Peyer's patch (tissue), 4 donors: ENCODE data around the gene AQP10. TPM values are rescaled to one million over a fixed set of nuclear protein-coding genes. Genes with fewer than 3 reads are reported as not detected.

Source experiments
- DNase-seq, 3 donors: peaks; one replicate each; pipeline ENCODE4 v3.0.0-alpha.2; 2017 to 2019
- H3K27ac ChIP-seq, 4 donors: fragments of 200-600 bp; sonication (generic); one replicate each; pipeline ENCODE4 v1.5.1; 2016 to 2019
- H3K27me3 ChIP-seq, 2 donors: fragments of 200-600 bp; sonication (generic); one replicate each; pipeline ENCODE4 v1.5.1; 2019
- H3K36me3 ChIP-seq, 3 donors: fragments of 200-600 bp; sonication (generic); one replicate each; pipeline ENCODE4 v1.5.1; 2016 to 2019
- H3K4me1 ChIP-seq, 4 donors: fragments of 200-600 bp; sonication (generic); one replicate each; pipeline ENCODE4 v1.5.1; 2016 to 2019
- H3K4me3 ChIP-seq, 4 donors: fragments of 200-600 bp; sonication (generic); 1 replicate in 3 of 4; 2 replicates in 1 of 4; pipeline ENCODE4 v1.5.1; 2016 to 2019; ENCODE audit warnings: mild to moderate bottlenecking in 1 of 4
- H3K9me3 ChIP-seq, 4 donors: fragments of 200-600 bp; sonication (generic); one replicate each; pipeline ENCODE4 v1.5.1; 2016 to 2019; ENCODE audit warnings: mild to moderate bottlenecking in 1 of 4
- CTCF ChIP-seq, 6 experiments: fragments of 450-650 bp in 4 of 6; fragments of 200-600 bp in 2 of 6; sonication (generic) in 1 of 6; IDR thresholded peaks; one replicate each; pipeline ENCODE4 v1.5.1; 2017 to 2019; ENCODE audit warnings: antibody characterized with exemption in 6 of 6, mild to moderate bottlenecking in 3 of 6, moderate library complexity in 1 of 6
- POLR2A ChIP-seq, 2 donors: fragments of 450-650 bp; IDR thresholded peaks; one replicate each; pipeline ENCODE4 v1.5.1; 2017; ENCODE audit warnings: antibody characterized with exemption in 2 of 2, mild to moderate bottlenecking in 2 of 2, moderate library complexity in 2 of 2
- total RNA-seq, 4 donors: library from RNA; depleted of rRNA; stranded (reverse); fragments of >200 nt; gene quantifications; one replicate each; pipeline ENCODE4 v1.1.0, GENCODE V29; 2016

Gene AQP10
- total RNA-seq, 4 donors from 2014 or later: 0.85 TPM; not detected in 3

DNA sequence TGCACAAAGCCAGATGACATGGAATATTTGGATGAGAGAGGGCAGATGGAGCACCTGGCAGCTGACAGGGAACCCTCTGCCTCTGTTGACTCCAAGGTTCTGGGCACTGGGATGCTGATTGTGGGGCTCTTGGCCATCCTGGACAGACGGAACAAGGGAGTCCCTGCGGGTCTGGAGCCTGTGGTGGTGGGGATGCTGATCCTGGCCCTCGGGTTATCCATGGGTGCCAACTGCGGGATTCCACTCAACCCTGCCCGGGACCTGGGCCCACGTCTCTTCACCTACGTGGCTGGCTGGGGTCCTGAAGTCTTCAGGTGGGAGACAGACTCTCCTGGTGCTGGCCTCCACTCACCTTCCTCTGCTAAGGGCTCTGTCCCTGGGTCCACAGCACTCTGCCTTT is 2.6 kb downstream of the AQP10 start:
- H3K27ac ChIP-seq: no peak overlapping the region
- no peaks in the 10 kb centered on the region for H3K27me3 ChIP-seq
- no peaks in the 10 kb centered on the region for H3K9me3 ChIP-seq
- H3K4me1 ChIP-seq: peaks cover 6 to 24% (median 20%) of the 10 kb centered on the region in 4 donors
- no peaks in the 10 kb centered on the region for H3K36me3 ChIP-seq
- TF ChIP-seq POLR2A (IDR thresholded peaks at IDR 0.05): no peak
- no peak overlapping the region for H3K4me3 ChIP-seq
- DNase-seq: no peak

- H3K27ac ChIP-seq: peak overlapping the region in 1 of 4 donors; percentile 86
- no peaks in the 10 kb centered on the region for H3K27me3 ChIP-seq
- H3K4me3 ChIP-seq: peak overlapping the region in 1 of 4 donors; percentile 91
- H3K9me3 ChIP-seq: no peaks in the 10 kb centered on the region
- TF ChIP-seq CTCF (IDR thresholded peaks at IDR 0.05): no peak
- no peak for TF ChIP-seq POLR2A (IDR thresholded peaks at IDR 0.05)
- no peak for DNase-seq
- H3K36me3 ChIP-seq: no peaks in the 10 kb centered on the region
- H3K4me1 ChIP-seq: peaks cover 6 to 26% (median 22%) of the 10 kb centered on the region in 4 donors
Observed at GRCh38 chr1:154324241-154324640, 3.3 kb downstream of the AQP10 start.

- DNase-seq: peak; percentile 73 to 91 (median 82)
- TF ChIP-seq CTCF (IDR thresholded peaks at IDR 0.05) (peak; percentile 77 to 95 (median 88)), POLR2A (IDR thresholded peaks at IDR 0.05) (peak in 1 of 2 donors; percentile 20)
- H3K27me3 ChIP-seq: no peaks in the 10 kb centered on the region
Observed at GRCh38 chr1:154324669-154325582, 4.0 kb downstream of the AQP10 start, which contains the start of gene ATP8B2. TSS of gene ATP8B2 (plus strand) at chr1:154325525. CDS start at chr1:154328142, 2,617 bp downstream.

GRCh38 chr1:154325583-154326545 is 5.0 kb downstream of the AQP10 start:
- no peaks in the 10 kb centered on the region for H3K27me3 ChIP-seq
- peaks cover 6 to 29% (median 22%) of the 10 kb centered on the region in 4 donors for H3K4me1 ChIP-seq
- H3K4me3 ChIP-seq: peak overlapping the region; percentile 54 to 91 (median 67)
- H3K36me3 ChIP-seq: peaks cover 0 to 4% (median 0%) of the 10 kb centered on the region in 3 donors
- peak overlapping the region; percentile 83 to 92 (median 88) for H3K27ac ChIP-seq
- H3K9me3 ChIP-seq: no peaks in the 10 kb centered on the region
- TF ChIP-seq CTCF (IDR thresholded peaks at IDR 0.05) (peak in 5 of 6 experiments; percentile 25 to 37 (median 29)), POLR2A (IDR thresholded peaks at IDR 0.05) (no peak)
- peak; percentile 55 to 67 (median 57) for DNase-seq

More at GRCh38 chr1:154324669-154325582, 4.0 kb downstream of the AQP10 start, which contains the start of gene ATP8B2:
- no peaks in the 10 kb centered on the region for H3K9me3 ChIP-seq
- H3K4me1 ChIP-seq: peaks cover 6 to 29% (median 22%) of the 10 kb centered on the region in 4 donors
- H3K36me3 ChIP-seq: no peaks in the 10 kb centered on the region
- peak within 1 kb of the TSS; percentile 54 to 91 (median 67) for H3K4me3 ChIP-seq
- peak within 1 kb of the TSS; percentile 83 to 92 (median 88) for H3K27ac ChIP-seq

DNA sequence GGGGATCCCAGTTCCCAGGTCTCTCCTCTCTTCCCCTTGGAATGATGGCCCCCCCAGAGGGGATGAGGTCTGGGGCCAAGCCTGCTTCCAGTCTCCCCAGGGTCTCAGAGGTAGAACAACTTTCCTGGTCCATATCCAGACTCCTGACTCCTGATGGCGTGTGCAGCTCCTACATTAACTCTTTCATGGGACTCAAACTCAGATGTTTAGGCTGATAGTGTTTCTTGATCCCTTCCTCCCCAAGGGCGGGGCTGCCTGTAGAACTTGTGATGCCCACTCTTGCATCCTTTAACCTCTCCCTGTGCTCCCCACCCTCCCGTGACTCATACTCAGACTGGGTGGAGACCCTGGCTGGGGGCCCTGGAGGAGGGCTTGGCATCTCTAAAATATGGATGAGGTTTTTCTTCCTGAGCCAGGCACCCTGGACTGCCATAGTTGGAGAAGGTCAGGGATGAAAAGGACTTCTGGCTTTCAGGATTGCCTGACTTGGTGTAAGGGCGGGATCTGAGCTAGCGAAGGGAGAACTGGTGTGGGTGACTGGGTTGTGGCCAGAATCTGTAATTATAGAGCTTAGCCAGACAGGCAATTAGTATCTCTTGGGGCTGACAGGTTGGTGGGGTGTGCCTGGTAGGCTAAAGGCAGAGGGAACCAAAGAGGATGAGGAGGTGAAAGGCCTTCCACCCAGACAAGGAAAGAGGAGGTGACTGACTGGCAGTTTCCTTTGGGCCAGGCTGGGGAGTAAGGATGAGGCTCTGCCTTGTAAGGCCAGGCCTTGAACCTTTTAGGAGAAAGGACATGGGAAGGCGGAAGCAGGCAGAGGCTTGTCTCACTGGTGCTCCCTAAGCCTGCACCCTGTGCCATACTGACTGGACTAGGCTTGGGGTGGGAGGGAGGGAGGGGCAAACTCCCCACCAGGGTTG is 5.9 kb downstream of the AQP10 start:
- H3K36me3 ChIP-seq: peaks cover 0 to 12% (median 0%) of the 10 kb centered on the region in 3 donors
- H3K9me3 ChIP-seq: no peaks in the 10 kb centered on the region
- no peak for TF ChIP-seq POLR2A (IDR thresholded peaks at IDR 0.05)
- peak in 1 of 6 experiments; percentile 0 for TF ChIP-seq CTCF (IDR thresholded peaks at IDR 0.05)
- peak overlapping the region; percentile 83 to 92 (median 88) for H3K27ac ChIP-seq
- DNase-seq: peak in 1 of 3 donors; percentile 64
- no peaks in the 10 kb centered on the region for H3K27me3 ChIP-seq
- H3K4me3 ChIP-seq: peak overlapping the region; percentile 54 to 91 (median 67)
- H3K4me1 ChIP-seq: peaks cover 6 to 29% (median 22%) of the 10 kb centered on the region in 4 donors
